SK-N-MC (cell line): Measurements from ENCODE around the gene SLC38A11.

Experiments used
- DNase-seq: peaks from one replicate; pipeline ENCODE4 v3.0.0-alpha.2; 2011; ENCODE audit warnings: low read depth, low spot score
- H3K27ac ChIP-seq: fragments of 200-600 bp; sonication (generic); 2 replicates; pipeline ENCODE4 v1.5.1; 2016; ENCODE audit warnings: mixed run types
- H3K36me3 ChIP-seq: fragments of 200-600 bp; sonication (generic); 2 replicates; pipeline ENCODE4 v1.6.1; 2017; ENCODE audit warnings: antibody characterized with exemption, low read length, mixed read lengths; ENCODE audit not compliant: insufficient read depth
- H3K4me3 ChIP-seq: fragments of 200-600 bp; sonication (generic); 2 replicates; pipeline ENCODE4 v1.5.1; 2016
- H3K9ac ChIP-seq: fragments of 200-600 bp; sonication (generic); 2 replicates; pipeline ENCODE4 v1.8.0; 2017; ENCODE audit warnings: mixed run types, mixed read lengths; ENCODE audit not compliant: insufficient read length
- H3K9me3 ChIP-seq: fragments of 200-600 bp; sonication (generic); 2 replicates; pipeline ENCODE4 v1.6.1; 2017; ENCODE audit warnings: low read depth, mild to moderate bottlenecking, antibody characterized with exemption, low read length, moderate library complexity, mixed read lengths
- EZH2 ChIP-seq: fragments of 200-600 bp; sonication (generic); IDR thresholded peaks from one replicate; pipeline ENCODE4 v1.6.1; 2017; ENCODE audit warnings: antibody characterized with exemption
- FOXP2 ChIP-seq: optimal IDR thresholded peaks from 2 replicates; pipeline ENCODE3; 2011; ENCODE audit warnings: mild to moderate bottlenecking, moderate library complexity; ENCODE audit not compliant: insufficient read depth; ENCODE audit errors: extremely low read length, control extremely low read depth
- POLR2AphosphoS5 ChIP-seq: IDR thresholded peaks from 2 replicates; pipeline ENCODE4 v1.6.1; 2012; ENCODE audit warnings: mild to moderate bottlenecking, low read depth, low read length, borderline replicate concordance

The SLC38A11 gene

GRCh38 chr2:164879901-164880535, 75.3 kb downstream of the SLC38A11 start:
- Histone ChIP-seq H3K4me3 (no peak overlapping the region), H3K9me3 (no peaks in the 10 kb centered on the region), H3K9ac (no peak overlapping the region), H3K27ac (no peak overlapping the region), H3K36me3 (no peaks in the 10 kb centered on the region)
- DNase-seq = no peak
- TF ChIP-seq FOXP2 (no peak), EZH2 (no peak), POLR2AphosphoS5 (no peak)

- no peak overlapping the region for H3K27ac ChIP-seq
These were observed 77.4 kb downstream of the SLC38A11 start for GRCh38 chr2:164877927-164878326.

GRCh38 chr2:164877169-164877568, 78.2 kb downstream of the SLC38A11 start:
- no peaks in the 10 kb centered on the region for H3K36me3 ChIP-seq
- H3K27ac ChIP-seq = no peak overlapping the region
- no peak for TF ChIP-seq EZH2
- TF ChIP-seq POLR2AphosphoS5 = no peak
- TF ChIP-seq FOXP2 = no peak
- H3K4me3 ChIP-seq = no peak overlapping the region
- DNase-seq = no peak
- H3K9ac ChIP-seq = no peak overlapping the region
- no peaks in the 10 kb centered on the region for H3K9me3 ChIP-seq

More at GRCh38 chr2:164877927-164878326, 77.4 kb downstream of the SLC38A11 start:
- H3K4me3 ChIP-seq = no peak overlapping the region
- H3K36me3 ChIP-seq = no peaks in the 10 kb centered on the region
- no peak overlapping the region for H3K9ac ChIP-seq
- DNase-seq = no peak
- no peaks in the 10 kb centered on the region for H3K9me3 ChIP-seq
- TF ChIP-seq EZH2 = no peak

GRCh38 chr2:164875334-164876205, 79.8 kb downstream of the SLC38A11 start:
- Histone ChIP-seq H3K27ac (no peak overlapping the region), H3K9ac (no peak overlapping the region), H3K9me3 (no peaks in the 10 kb centered on the region), H3K4me3 (no peak overlapping the region), H3K36me3 (no peaks in the 10 kb centered on the region)
- TF ChIP-seq FOXP2 = no peak
- TF ChIP-seq EZH2 = no peak
- no peak for TF ChIP-seq POLR2AphosphoS5
- no peak for DNase-seq

- no peaks in the 10 kb centered on the region for H3K36me3 ChIP-seq
- H3K9ac ChIP-seq = no peak overlapping the region
- no peak for DNase-seq
- H3K9me3 ChIP-seq = no peaks in the 10 kb centered on the region
- no peak overlapping the region for H3K27ac ChIP-seq
- TF ChIP-seq FOXP2 = no peak
- no peak for TF ChIP-seq POLR2AphosphoS5
- no peak for TF ChIP-seq EZH2
- no peak overlapping the region for H3K4me3 ChIP-seq
These were observed 82.0 kb downstream of the SLC38A11 start for GRCh38 chr2:164873210-164873908.

- Histone ChIP-seq H3K36me3 (no peaks in the 10 kb centered on the region), H3K9ac (no peak overlapping the region), H3K9me3 (no peaks in the 10 kb centered on the region), H3K27ac (no peak overlapping the region), H3K4me3 (no peak overlapping the region)
- TF ChIP-seq POLR2AphosphoS5 (no peak), FOXP2 (no peak), EZH2 (no peak)
- no peak for DNase-seq
These were observed 83.9 kb downstream of the SLC38A11 start for GRCh38 chr2:164871404-164871803.

- Histone ChIP-seq H3K9me3 (no peaks in the 10 kb centered on the region), H3K27ac (no peak overlapping the region), H3K9ac (no peak overlapping the region), H3K36me3 (no peaks in the 10 kb centered on the region), H3K4me3 (no peak overlapping the region)
- TF ChIP-seq FOXP2 = no peak
- TF ChIP-seq EZH2 = no peak
- no peak for TF ChIP-seq POLR2AphosphoS5
- DNase-seq = no peak
These were observed 85.9 kb downstream of the SLC38A11 start for GRCh38 chr2:164869420-164869772.

GRCh38 chr2:164868563-164869419, 86.5 kb downstream of the SLC38A11 start:
- Histone ChIP-seq H3K4me3 (no peak overlapping the region), H3K9ac (no peak overlapping the region), H3K36me3 (no peaks in the 10 kb centered on the region), H3K27ac (no peak overlapping the region), H3K9me3 (no peaks in the 10 kb centered on the region)
- TF ChIP-seq FOXP2 (no peak), POLR2AphosphoS5 (no peak), EZH2 (no peak)
- DNase-seq = no peak
